Neuronal stem cell (in vitro differentiated cells): Measurements from ENCODE around the gene CNTFR.
A peak's percentile ranks its signal among the peaks of the same experiment; 100 is the strongest.

Source experiments
- DNase-seq: peaks from one replicate; pipeline ENCODE4 v3.0.0-alpha.2; 2013; ENCODE audit warnings: low spot score
- H2AFZ ChIP-seq: one replicate; pipeline ENCODE4 v1.6.1; 2013; ENCODE audit warnings: mild to moderate bottlenecking, low read length, inconsistent platforms
- H2AK5ac ChIP-seq: 2 replicates; pipeline ENCODE4 v1.6.1; 2013; ENCODE audit warnings: low read depth, mild to moderate bottlenecking, inconsistent platforms, low read length, moderate library complexity, mixed read lengths
- H2BK120ac ChIP-seq: 2 replicates; pipeline ENCODE4 v1.6.1; 2013; ENCODE audit warnings: low read depth, mild to moderate bottlenecking, inconsistent platforms, low read length, moderate library complexity, mixed read lengths
- H2BK12ac ChIP-seq: one replicate; pipeline ENCODE4 v1.6.1; 2013; ENCODE audit warnings: low read length, inconsistent platforms
- H2BK15ac ChIP-seq: 2 replicates; pipeline ENCODE4 v1.6.1; 2013; ENCODE audit warnings: mild to moderate bottlenecking, low read length, inconsistent platforms, mixed read lengths
- H2BK5ac ChIP-seq: one replicate; pipeline ENCODE4 v1.6.1; 2013; ENCODE audit warnings: inconsistent platforms, mild to moderate bottlenecking, low read length, moderate library complexity
- H3K14ac ChIP-seq: one replicate; pipeline ENCODE4 v1.6.1; 2013; ENCODE audit warnings: low read length, inconsistent platforms
- H3K18ac ChIP-seq: 2 replicates; pipeline ENCODE4 v1.6.1; 2013; ENCODE audit warnings: low read length, inconsistent platforms
- H3K23ac ChIP-seq: 2 replicates; pipeline ENCODE4 v1.6.1; 2013; ENCODE audit warnings: low read depth, mild to moderate bottlenecking, mixed read lengths, low read length, inconsistent platforms; ENCODE audit not compliant: poor library complexity
- H3K27ac ChIP-seq: replicated peaks from 3 replicates; pipeline ENCODE4 v1.5.1; 2013; ENCODE audit warnings: low read length, inconsistent platforms
- H3K27me3 ChIP-seq, 3 experiments: 2 replicates each; pipeline ENCODE4 v1.6.1; 2013; ENCODE audit warnings: low read length in 3 of 3, mild to moderate bottlenecking in 2 of 3, inconsistent platforms in 1 of 3, low read depth in 1 of 3, mixed read lengths in 1 of 3, moderate library complexity in 1 of 3; ENCODE audit not compliant: control insufficient read depth in 3 of 3, insufficient read depth in 3 of 3
- H3K36me3 ChIP-seq, 2 donors: replicated peaks in 1 of 2; 2 replicates each; pipeline ENCODE4 v1.6.1; 2013; ENCODE audit warnings: low read length in 2 of 2; ENCODE audit not compliant: control insufficient read depth in 2 of 2, insufficient read depth in 2 of 2
- H3K4ac ChIP-seq: 2 replicates; pipeline ENCODE4 v1.6.1; 2013; ENCODE audit warnings: inconsistent platforms, mild to moderate bottlenecking, low read length, moderate library complexity
- H3K4me1 ChIP-seq, 2 donors: 1 replicate in 1 of 2; 2 replicates in 1 of 2; pipeline ENCODE4 v1.6.1; 2013; ENCODE audit warnings: low read length in 2 of 2, low read depth in 1 of 2; ENCODE audit not compliant: control insufficient read depth in 2 of 2, insufficient read depth in 1 of 2
- H3K4me2 ChIP-seq: one replicate; pipeline ENCODE4 v1.6.1; 2013; ENCODE audit warnings: mild to moderate bottlenecking, low read length, inconsistent platforms; ENCODE audit not compliant: insufficient read depth, poor library complexity, severe bottlenecking
- H3K4me3 ChIP-seq, 2 donors: 2 replicates each; pipeline ENCODE4 v1.5.1; 2013; ENCODE audit warnings: low read length in 2 of 2, mild to moderate bottlenecking in 2 of 2, inconsistent platforms in 1 of 2, moderate library complexity in 1 of 2
- H3K79me1 ChIP-seq: one replicate; pipeline ENCODE4 v1.6.1; 2013; ENCODE audit warnings: low read depth, mild to moderate bottlenecking, inconsistent platforms, low read length, moderate library complexity
- H3K9ac ChIP-seq: one replicate; pipeline ENCODE4 v1.6.1; 2013; ENCODE audit warnings: mild to moderate bottlenecking, low read depth, low read length, inconsistent platforms; ENCODE audit not compliant: poor library complexity
- H3K9me3 ChIP-seq, 2 donors: replicated peaks in 1 of 2; 2 replicates each; pipeline versions ENCODE3 to v1.6.1; 2013; ENCODE audit warnings: low read length in 2 of 2, mild to moderate bottlenecking in 2 of 2, inconsistent platforms in 1 of 2, low read depth in 1 of 2, mixed read lengths in 1 of 2, moderate library complexity in 1 of 2; ENCODE audit not compliant: control insufficient read depth in 2 of 2, insufficient read depth in 1 of 2
- H4K8ac ChIP-seq: one replicate; pipeline ENCODE4 v1.6.1; 2013; ENCODE audit warnings: low read depth, mild to moderate bottlenecking, inconsistent platforms, low read length, moderate library complexity
- H4K91ac ChIP-seq: one replicate; pipeline ENCODE4 v1.6.1; 2013; ENCODE audit warnings: low read length, low read depth, mild to moderate bottlenecking, inconsistent platforms; ENCODE audit not compliant: poor library complexity
- WGBS, 2 donors: extraction: QIAGEN DNeasy Blood & Tissue Kit; methylation state at CpG; one replicate each; pipeline ENCODE4 v1.1.7; 2013; ENCODE audit warnings: missing lambda C conversion rate in 2 of 2, mixed read lengths in 1 of 2; ENCODE audit not compliant: insufficient read length in 2 of 2, insufficient replicate concordance in 1 of 2; ENCODE audit errors: extremely low coverage in 2 of 2; 5-methylcytosine and 5-hydroxymethylcytosine counted together

The CNTFR gene

GRCh38 chr9:34515959-34516358, 73.6 kb downstream of the CNTFR start:
- H3K4ac ChIP-seq = no peak overlapping the region
- no peak overlapping the region for H2AK5ac ChIP-seq
- no peak overlapping the region for H3K4me2 ChIP-seq
- no peak overlapping the region for H3K14ac ChIP-seq
- no peak overlapping the region for H4K91ac ChIP-seq
- no peak overlapping the region for H2BK15ac ChIP-seq
- DNase-seq = no peak
- H3K36me3 ChIP-seq = no peaks in the 10 kb centered on the region
- no peak overlapping the region for H2BK5ac ChIP-seq
- H4K8ac ChIP-seq = no peak overlapping the region
- H2BK12ac ChIP-seq = no peak overlapping the region
- H3K4me1 ChIP-seq = peaks cover 15 to 24% of the 10 kb centered on the region in 2 donors
- H3K27me3 ChIP-seq = no peaks in the 10 kb centered on the region
- no peak overlapping the region for H3K4me3 ChIP-seq
- H3K23ac ChIP-seq = no peak overlapping the region
- no CpG with 5 or more reads among the region's 3 CpGs for WGBS, 2 donors
- H3K9ac ChIP-seq = no peak overlapping the region
- H3K27ac ChIP-seq = no peak overlapping the region
- no peak overlapping the region for H3K18ac ChIP-seq
- H3K79me1 ChIP-seq = no peaks in the 10 kb centered on the region
- H3K9me3 ChIP-seq = no peaks in the 10 kb centered on the region
- H2BK120ac ChIP-seq = no peak overlapping the region
- H2AFZ ChIP-seq = no peak overlapping the region

- no peak overlapping the region for H3K4me3 ChIP-seq
- no peak overlapping the region for H3K27ac ChIP-seq
- no peak overlapping the region for H3K18ac ChIP-seq
- no peak overlapping the region for H4K8ac ChIP-seq
- no peak overlapping the region for H3K4me2 ChIP-seq
- no CpG with 5 or more reads among the region's 3 CpGs for WGBS, 2 donors
- no peaks in the 10 kb centered on the region for H3K36me3 ChIP-seq
- H3K27me3 ChIP-seq = no peaks in the 10 kb centered on the region
- no peak overlapping the region for H2BK5ac ChIP-seq
- H3K9ac ChIP-seq = no peak overlapping the region
- no peaks in the 10 kb centered on the region for H3K9me3 ChIP-seq
- no peak overlapping the region for H3K4ac ChIP-seq
- no peak overlapping the region for H4K91ac ChIP-seq
- H2BK12ac ChIP-seq = no peak overlapping the region
- H2BK15ac ChIP-seq = peak overlapping the region; percentile 71
- H2AK5ac ChIP-seq = peak overlapping the region; percentile 85
- no peak overlapping the region for H3K14ac ChIP-seq
- DNase-seq = no peak
- H2AFZ ChIP-seq = no peak overlapping the region
- H3K79me1 ChIP-seq = no peaks in the 10 kb centered on the region
- H2BK120ac ChIP-seq = no peak overlapping the region
- peaks cover 23 to 34% of the 10 kb centered on the region in 2 donors for H3K4me1 ChIP-seq
- H3K23ac ChIP-seq = no peak overlapping the region
Observed at GRCh38 chr9:34514816-34515215, 74.7 kb downstream of the CNTFR start.

GRCh38 chr9:34514401-34514800, 75.1 kb downstream of the CNTFR start:
- no peaks in the 10 kb centered on the region for H3K79me1 ChIP-seq

GRCh38 chr9:34513567-34514214, 75.8 kb downstream of the CNTFR start:
- Histone ChIP-seq H3K27me3 (no peaks in the 10 kb centered on the region), H2BK120ac (no peak overlapping the region), H3K14ac (no peak overlapping the region), H4K91ac (no peak overlapping the region), H4K8ac (no peak overlapping the region), H3K18ac (peak overlapping the region; percentile 76), H3K4me3 (no peak overlapping the region), H3K27ac (peak overlapping the region; percentile 8), H2BK5ac (peak overlapping the region; percentile 62), H3K9ac (no peak overlapping the region), H2AK5ac (peak overlapping the region; percentile 85), H3K23ac (no peak overlapping the region), H3K9me3 (no peaks in the 10 kb centered on the region), H3K4ac (no peak overlapping the region), H3K79me1 (no peaks in the 10 kb centered on the region), H2BK12ac (peak overlapping the region; percentile 59), H3K4me1 (peaks cover 23 to 34% of the 10 kb centered on the region in 2 donors), H2AFZ (peak overlapping the region; percentile 50), H3K4me2 (no peak overlapping the region), H3K36me3 (no peaks in the 10 kb centered on the region), H2BK15ac (peak overlapping the region; percentile 71)
- no CpG with 5 or more reads among the region's 2 CpGs for WGBS, 2 donors
- no peak for DNase-seq

More at GRCh38 chr9:34514401-34514800, 75.1 kb downstream of the CNTFR start:
- Histone ChIP-seq H3K4me3 (no peak overlapping the region), H3K18ac (peak overlapping the region; percentile 76), H2BK120ac (no peak overlapping the region), H3K4ac (no peak overlapping the region), H2BK15ac (peak overlapping the region; percentile 71), H3K23ac (no peak overlapping the region), H3K4me2 (no peak overlapping the region), H3K36me3 (no peaks in the 10 kb centered on the region), H4K8ac (no peak overlapping the region), H3K14ac (no peak overlapping the region), H3K9me3 (no peaks in the 10 kb centered on the region), H3K27ac (no peak overlapping the region), H2AK5ac (peak overlapping the region; percentile 85), H2BK5ac (peak overlapping the region; percentile 62), H3K9ac (no peak overlapping the region), H3K4me1 (peaks cover 23 to 34% of the 10 kb centered on the region in 2 donors), H2AFZ (no peak overlapping the region), H4K91ac (no peak overlapping the region), H2BK12ac (peak overlapping the region; percentile 59), H3K27me3 (no peaks in the 10 kb centered on the region)
- no CpG with 5 or more reads among the region's 8 CpGs for WGBS, 2 donors
- no peak for DNase-seq
